ENCODE results near the gene AGK.

GRCh38 chr7:141675436-141676215 is 124.4 kb downstream of the AGK start:
- TF ChIP-seq CTCF (IDR thresholded peaks at IDR 0.05), result no peak
- TF ChIP-seq POLR2A (IDR thresholded peaks at IDR 0.05), result no peak

Data from Peyer's patch (tissue), 4 donors.